HCT116 (cell line): ENCODE data around the gene JAG1. TPM values are rescaled to one million over a fixed set of nuclear protein-coding genes. Genes with fewer than 3 reads are reported as not detected.

ENCODE experiments used
- ATAC-seq: fragments of 200-7000 bp; cut with Tn5 transposase; 2 replicates; pipeline ENCODE4 v1.9.1; 2020; ENCODE audit warnings: mild to moderate bottlenecking, moderate library complexity
- BruUV-seq: library from RNA; stranded (reverse); fragments of 400-500 nt; replicated peaks from 2 replicates; lab custom pipeline; 2021; lab: Mats Ljungman, UMichigan
- CTCF ChIA-PET: fragments of 300-600 bp; sonication (Branson Sonifier 250); formaldehyde crosslinking; loops from one replicate; lab custom pipeline; 2021; ENCODE audit warnings: antibody characterized with exemption; lab: Charles Lee
- POLR2A ChIA-PET: fragments of 300-600, 350-600 bp; sonication (Branson Sonifier 250); formaldehyde crosslinking; loops from one replicate; lab custom pipeline; 2021; ENCODE audit warnings: antibody characterized with exemption; lab: Charles Lee
- RAD21 ChIA-PET, 2 experiments: fragments of 300-600 bp; sonication (Branson Sonifier 250); formaldehyde crosslinking; loops; one replicate each; lab custom pipeline; 2023; ENCODE audit warnings: low total read pairs in 2 of 2; ENCODE audit not compliant: uncharacterized antibody in 2 of 2, unreplicated experiment in 2 of 2, low non-redundant PET in 1 of 2; lab: Charles Lee
- DNase-seq: peaks from one replicate; pipeline ENCODE4 v3.0.0-alpha.2; 2010; ENCODE audit warnings: low read depth, low spot score
- H2AFZ ChIP-seq: fragments of 200-600 bp; shearing (Covaris generic), sonication (generic); 2 replicates; pipeline ENCODE4 v1.6.1; 2017; ENCODE audit warnings: low read depth, mixed run types, mixed read lengths, antibody characterized with exemption, low read length; ENCODE audit not compliant: poor library complexity, severe bottlenecking
- H3K27ac ChIP-seq: 2 replicates; pipeline ENCODE4 v1.5.1; 2012; ENCODE audit warnings: low read depth, low read length
- H3K27me3 ChIP-seq: fragments of 200-600 bp; sonication (generic); 2 replicates; pipeline ENCODE4 v1.6.1; 2016; ENCODE audit warnings: mixed run types, low read length, mixed read lengths; ENCODE audit not compliant: insufficient read depth
- H3K36me3 ChIP-seq, 2 experiments: fragments of 200-500 bp in 1 of 2; fragments of 200-600 bp in 1 of 2; sonication (Bioruptor generic) in 1 of 2; sonication (generic) in 1 of 2; 2 replicates each; pipeline versions ENCODE4 v1.5.1 to v1.6.1; 2014 to 2016; ENCODE audit warnings: low read length in 2 of 2, inconsistent platforms in 1 of 2, mixed read lengths in 1 of 2, mixed run types in 1 of 2; ENCODE audit not compliant: insufficient read depth in 2 of 2, control insufficient read depth in 1 of 2
- H3K4me1 ChIP-seq, 2 experiments: fragments of 200-600 bp in 1 of 2; sonication (generic) in 1 of 2; 2 replicates each; pipeline versions ENCODE4 v1.5.1 to v1.6.1; 2012 to 2017; ENCODE audit warnings: low read length in 2 of 2, inconsistent platforms in 1 of 2, mild to moderate bottlenecking in 1 of 2, mixed read lengths in 1 of 2, mixed run types in 1 of 2, moderate library complexity in 1 of 2; ENCODE audit not compliant: insufficient read depth in 2 of 2, control insufficient read depth in 1 of 2
- H3K4me2 ChIP-seq: fragments of 200-600 bp; sonication (generic); 2 replicates; pipeline ENCODE4 v1.6.1; 2017; ENCODE audit warnings: mixed run types, low read length, mixed read lengths
- H3K4me3 ChIP-seq, 2 experiments: fragments of 200-600 bp in 1 of 2; sonication (generic) in 1 of 2; replicated peaks in 1 of 2; 2 replicates each; pipeline ENCODE4 v1.5.1; 2011 to 2016; ENCODE audit warnings: low read length in 2 of 2, control low read depth in 1 of 2, low read depth in 1 of 2, mild to moderate bottlenecking in 1 of 2, mixed read lengths in 1 of 2, mixed run types in 1 of 2
- H3K79me2 ChIP-seq: fragments of 200-600 bp; sonication (generic); 2 replicates; pipeline ENCODE4 v1.6.1; 2017; ENCODE audit warnings: mild to moderate bottlenecking, mixed run types, low read length, moderate library complexity, mixed read lengths; ENCODE audit not compliant: insufficient read depth
- H3K9ac ChIP-seq: fragments of 200-600 bp; sonication (generic); 2 replicates; pipeline ENCODE4 v1.6.1; 2016; ENCODE audit warnings: low read length, mixed read lengths
- H3K9me2 ChIP-seq: fragments of 200-600 bp; sonication (generic), shearing (Covaris generic); 2 replicates; pipeline ENCODE4 v1.6.1; 2017; ENCODE audit warnings: mixed run types, mild to moderate bottlenecking, moderate library complexity; ENCODE audit not compliant: insufficient read depth
- H3K9me3 ChIP-seq, 2 experiments: fragments of 200-500 bp in 1 of 2; fragments of 200-600 bp in 1 of 2; sonication (Bioruptor generic) in 1 of 2; sonication (generic) in 1 of 2; 2 replicates each; pipeline ENCODE4 v1.6.1; 2014 to 2017; ENCODE audit warnings: low read length in 2 of 2, mixed read lengths in 2 of 2, inconsistent platforms in 1 of 2, low read depth in 1 of 2, mild to moderate bottlenecking in 1 of 2, mixed run types in 1 of 2, moderate library complexity in 1 of 2; ENCODE audit not compliant: control insufficient read depth in 1 of 2, insufficient read depth in 1 of 2
- H4K20me1 ChIP-seq: fragments of 200-600 bp; sonication (generic), shearing (Covaris generic); 2 replicates; pipeline ENCODE4 v1.6.1; 2017; ENCODE audit warnings: mixed run types, mild to moderate bottlenecking, moderate library complexity; ENCODE audit not compliant: insufficient read depth
- CBX3 ChIP-seq: IDR thresholded peaks from 2 replicates; pipeline ENCODE4 v1.6.1; 2012; ENCODE audit warnings: low read depth
- CEBPB ChIP-seq: IDR thresholded peaks from 2 replicates; pipeline ENCODE4 v1.6.1; 2012; ENCODE audit warnings: low read depth
- ELF1 ChIP-seq: IDR thresholded peaks from 2 replicates; pipeline ENCODE4 v1.6.1; 2012; ENCODE audit warnings: low read depth, borderline replicate concordance
- EZH2 ChIP-seq: fragments of 200-600 bp; sonication (generic); IDR thresholded peaks from 2 replicates; pipeline ENCODE4 v1.6.1; 2017; ENCODE audit warnings: antibody characterized with exemption, mixed run types
- EZH2phosphoT487 ChIP-seq: fragments of 200-600 bp; IDR thresholded peaks from 2 replicates; pipeline ENCODE4 v1.6.1; 2018; ENCODE audit warnings: antibody characterized with exemption, borderline replicate concordance
- JUND ChIP-seq: IDR thresholded peaks from 2 replicates; pipeline ENCODE4 v1.6.1; 2012
- POLR2A ChIP-seq: IDR thresholded peaks from 2 replicates; pipeline ENCODE4 v1.7.0; 2011; ENCODE audit warnings: borderline replicate concordance; ENCODE audit not compliant: insufficient read depth, insufficient read length; ENCODE audit errors: extremely low read depth
- POLR2AphosphoS5 ChIP-seq: IDR thresholded peaks from 2 replicates; pipeline ENCODE4 v1.6.1; 2011; ENCODE audit warnings: mild to moderate bottlenecking, low read depth, low read length, moderate library complexity
- RAD21 ChIP-seq: IDR thresholded peaks from 2 replicates; pipeline ENCODE4 v1.6.1; 2012; ENCODE audit warnings: low read depth, mild to moderate bottlenecking
- SIN3A ChIP-seq: IDR thresholded peaks from 2 replicates; pipeline ENCODE4 v1.6.1; 2012; ENCODE audit warnings: low read depth
- SP1 ChIP-seq: IDR thresholded peaks from 2 replicates; pipeline ENCODE4 v1.6.1; 2012; ENCODE audit warnings: low read depth
- SRF ChIP-seq: IDR thresholded peaks from 2 replicates; pipeline ENCODE4 v1.6.1; 2012; ENCODE audit warnings: low read depth
- TCF7L2 ChIP-seq: IDR thresholded peaks from 2 replicates; pipeline ENCODE4 v1.7.0; 2011; ENCODE audit warnings: borderline replicate concordance, inconsistent platforms; ENCODE audit not compliant: insufficient read depth, insufficient read length; ENCODE audit errors: extremely low read depth
- ZFX ChIP-seq: fragments of 450-650 bp; IDR thresholded peaks from 2 replicates; pipeline ENCODE4 v1.6.1; 2017
- ZNF274 ChIP-seq: fragments of 200-500 bp; sonication (Bioruptor generic); IDR thresholded peaks from 2 replicates; pipeline ENCODE4 v1.6.1; 2014; ENCODE audit warnings: mild to moderate bottlenecking, low read depth, low read length, inconsistent platforms
- intact Hi-C: fragments of 100-400 bp; cut with micrococcal nuclease; formaldehyde crosslinking; loops from 2 replicates; pipeline ENCODE4 v1.10.0; 2022
- total RNA-seq: library from RNA; stranded (reverse); gene quantifications from one replicate; pipeline ENCODE4 v1.2.1, GENCODE V29; 2021; ENCODE audit not compliant: unreplicated experiment
- TF ChIP-seq, protein P1 (sequence below), 3 experiments: fragments of 200-600 bp in 1 of 3; sonication (generic) in 1 of 3; IDR thresholded peaks in 2 of 3; conservative IDR thresholded peaks in 1 of 3; 2 replicates each; pipeline ENCODE4 v1.5.1; 2012 to 2017; ENCODE audit warnings: low read depth in 2 of 3, low read length in 2 of 3, antibody characterized with exemption in 1 of 3, borderline replicate concordance in 1 of 3, control low read depth in 1 of 3, mild to moderate bottlenecking in 1 of 3, mixed read lengths in 1 of 3, mixed run types in 1 of 3, moderate library complexity in 1 of 3; ENCODE audit not compliant: insufficient read depth in 1 of 3
- TF ChIP-seq, protein P2 (sequence below): IDR thresholded peaks from 2 replicates; pipeline ENCODE4 v1.6.1; 2011; ENCODE audit warnings: mild to moderate bottlenecking, low read length, moderate library complexity; ENCODE audit not compliant: insufficient replicate concordance; ENCODE audit errors: extremely low read depth
- TF ChIP-seq, protein P3 (sequence below): IDR thresholded peaks from 2 replicates; pipeline ENCODE4 v1.6.1; 2012
- TF ChIP-seq, protein P4 (sequence below): IDR thresholded peaks from 2 replicates; pipeline ENCODE4 v1.6.1; 2012; ENCODE audit warnings: low read depth
- TF ChIP-seq, protein P5 (sequence below): IDR thresholded peaks from 2 replicates; pipeline ENCODE4 v1.6.1; 2012

The JAG1 gene
- total RNA-seq, 1 experiment from 2014 or later: 31.9 TPM

DNA sequence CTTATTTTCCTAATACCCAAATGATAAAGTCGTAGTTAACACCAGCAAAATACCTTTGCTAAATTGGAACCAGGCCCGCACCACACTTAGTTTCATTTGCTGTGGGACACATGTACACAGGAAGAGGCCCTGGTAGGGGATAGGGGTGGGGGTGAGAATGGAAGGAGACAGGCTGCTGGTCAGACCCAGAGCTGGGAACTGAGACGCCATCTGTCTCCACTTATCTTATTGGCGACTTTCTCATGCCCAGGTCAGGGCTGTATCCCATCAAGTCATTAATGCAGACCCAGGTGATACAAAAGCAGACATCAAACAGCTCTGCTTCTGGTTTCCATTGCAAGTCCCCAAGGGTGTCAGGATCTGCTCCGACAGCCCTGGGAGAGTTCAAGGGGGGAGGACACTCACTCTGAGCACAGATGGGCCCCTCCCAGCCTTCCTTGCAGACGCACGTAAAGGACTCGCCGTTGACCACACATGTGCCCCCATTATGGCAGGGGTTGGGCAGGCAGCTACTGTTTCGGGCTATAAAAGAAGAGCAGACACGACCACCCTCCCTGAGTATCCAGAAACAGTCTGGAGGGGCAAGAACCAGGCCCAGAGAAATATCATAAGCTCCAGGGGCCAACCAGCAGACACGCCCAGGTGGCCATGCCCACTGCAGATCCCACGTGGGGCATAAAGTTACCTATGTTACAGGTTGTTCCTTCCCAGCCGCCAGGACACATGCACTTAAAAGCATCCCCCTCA, 29.2 kb downstream of the JAG1 start:
- no peak overlapping the region for H2AFZ ChIP-seq
- no peak overlapping the region for H3K4me2 ChIP-seq
- no peaks in the 10 kb centered on the region for H3K4me1 ChIP-seq
- no peaks in the 10 kb centered on the region for H3K27me3 ChIP-seq
- H3K9ac ChIP-seq: no peak overlapping the region
- no peaks in the 10 kb centered on the region for H3K9me3 ChIP-seq
- H3K27ac ChIP-seq: no peak overlapping the region
- ATAC-seq (no peak), DNase-seq (no peak)
- H4K20me1 ChIP-seq: no peaks in the 10 kb centered on the region
- no peaks in the 10 kb centered on the region for H3K9me2 ChIP-seq
- no peaks in the 10 kb centered on the region for H3K79me2 ChIP-seq
- RAD21 ChIA-PET: no interaction called here
- TF ChIP-seq CEBPB: no peak
- no peak for TF ChIP-seq EZH2
- TF ChIP-seq RAD21: no peak
- no peak for TF ChIP-seq SIN3A
- TF ChIP-seq, protein P1, sequence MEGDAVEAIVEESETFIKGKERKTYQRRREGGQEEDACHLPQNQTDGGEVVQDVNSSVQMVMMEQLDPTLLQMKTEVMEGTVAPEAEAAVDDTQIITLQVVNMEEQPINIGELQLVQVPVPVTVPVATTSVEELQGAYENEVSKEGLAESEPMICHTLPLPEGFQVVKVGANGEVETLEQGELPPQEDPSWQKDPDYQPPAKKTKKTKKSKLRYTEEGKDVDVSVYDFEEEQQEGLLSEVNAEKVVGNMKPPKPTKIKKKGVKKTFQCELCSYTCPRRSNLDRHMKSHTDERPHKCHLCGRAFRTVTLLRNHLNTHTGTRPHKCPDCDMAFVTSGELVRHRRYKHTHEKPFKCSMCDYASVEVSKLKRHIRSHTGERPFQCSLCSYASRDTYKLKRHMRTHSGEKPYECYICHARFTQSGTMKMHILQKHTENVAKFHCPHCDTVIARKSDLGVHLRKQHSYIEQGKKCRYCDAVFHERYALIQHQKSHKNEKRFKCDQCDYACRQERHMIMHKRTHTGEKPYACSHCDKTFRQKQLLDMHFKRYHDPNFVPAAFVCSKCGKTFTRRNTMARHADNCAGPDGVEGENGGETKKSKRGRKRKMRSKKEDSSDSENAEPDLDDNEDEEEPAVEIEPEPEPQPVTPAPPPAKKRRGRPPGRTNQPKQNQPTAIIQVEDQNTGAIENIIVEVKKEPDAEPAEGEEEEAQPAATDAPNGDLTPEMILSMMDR (IDR thresholded peaks at IDR 0.05 in 2 of 3, conservative IDR thresholded peaks at IDR 0.05 in 1 of 3; ENCODE audit: borderline replicate concordance in 1 of 3, insufficient read depth in 1 of 3, low read depth in 2 of 3, low read length in 2 of 3): no peak
- TF ChIP-seq, protein P2, sequence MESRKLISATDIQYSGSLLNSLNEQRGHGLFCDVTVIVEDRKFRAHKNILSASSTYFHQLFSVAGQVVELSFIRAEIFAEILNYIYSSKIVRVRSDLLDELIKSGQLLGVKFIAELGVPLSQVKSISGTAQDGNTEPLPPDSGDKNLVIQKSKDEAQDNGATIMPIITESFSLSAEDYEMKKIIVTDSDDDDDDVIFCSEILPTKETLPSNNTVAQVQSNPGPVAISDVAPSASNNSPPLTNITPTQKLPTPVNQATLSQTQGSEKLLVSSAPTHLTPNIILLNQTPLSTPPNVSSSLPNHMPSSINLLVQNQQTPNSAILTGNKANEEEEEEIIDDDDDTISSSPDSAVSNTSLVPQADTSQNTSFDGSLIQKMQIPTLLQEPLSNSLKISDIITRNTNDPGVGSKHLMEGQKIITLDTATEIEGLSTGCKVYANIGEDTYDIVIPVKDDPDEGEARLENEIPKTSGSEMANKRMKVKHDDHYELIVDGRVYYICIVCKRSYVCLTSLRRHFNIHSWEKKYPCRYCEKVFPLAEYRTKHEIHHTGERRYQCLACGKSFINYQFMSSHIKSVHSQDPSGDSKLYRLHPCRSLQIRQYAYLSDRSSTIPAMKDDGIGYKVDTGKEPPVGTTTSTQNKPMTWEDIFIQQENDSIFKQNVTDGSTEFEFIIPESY: no peak
- TF ChIP-seq, protein P3, sequence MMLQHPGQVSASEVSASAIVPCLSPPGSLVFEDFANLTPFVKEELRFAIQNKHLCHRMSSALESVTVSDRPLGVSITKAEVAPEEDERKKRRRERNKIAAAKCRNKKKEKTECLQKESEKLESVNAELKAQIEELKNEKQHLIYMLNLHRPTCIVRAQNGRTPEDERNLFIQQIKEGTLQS: no peak
- TF ChIP-seq, protein P4, sequence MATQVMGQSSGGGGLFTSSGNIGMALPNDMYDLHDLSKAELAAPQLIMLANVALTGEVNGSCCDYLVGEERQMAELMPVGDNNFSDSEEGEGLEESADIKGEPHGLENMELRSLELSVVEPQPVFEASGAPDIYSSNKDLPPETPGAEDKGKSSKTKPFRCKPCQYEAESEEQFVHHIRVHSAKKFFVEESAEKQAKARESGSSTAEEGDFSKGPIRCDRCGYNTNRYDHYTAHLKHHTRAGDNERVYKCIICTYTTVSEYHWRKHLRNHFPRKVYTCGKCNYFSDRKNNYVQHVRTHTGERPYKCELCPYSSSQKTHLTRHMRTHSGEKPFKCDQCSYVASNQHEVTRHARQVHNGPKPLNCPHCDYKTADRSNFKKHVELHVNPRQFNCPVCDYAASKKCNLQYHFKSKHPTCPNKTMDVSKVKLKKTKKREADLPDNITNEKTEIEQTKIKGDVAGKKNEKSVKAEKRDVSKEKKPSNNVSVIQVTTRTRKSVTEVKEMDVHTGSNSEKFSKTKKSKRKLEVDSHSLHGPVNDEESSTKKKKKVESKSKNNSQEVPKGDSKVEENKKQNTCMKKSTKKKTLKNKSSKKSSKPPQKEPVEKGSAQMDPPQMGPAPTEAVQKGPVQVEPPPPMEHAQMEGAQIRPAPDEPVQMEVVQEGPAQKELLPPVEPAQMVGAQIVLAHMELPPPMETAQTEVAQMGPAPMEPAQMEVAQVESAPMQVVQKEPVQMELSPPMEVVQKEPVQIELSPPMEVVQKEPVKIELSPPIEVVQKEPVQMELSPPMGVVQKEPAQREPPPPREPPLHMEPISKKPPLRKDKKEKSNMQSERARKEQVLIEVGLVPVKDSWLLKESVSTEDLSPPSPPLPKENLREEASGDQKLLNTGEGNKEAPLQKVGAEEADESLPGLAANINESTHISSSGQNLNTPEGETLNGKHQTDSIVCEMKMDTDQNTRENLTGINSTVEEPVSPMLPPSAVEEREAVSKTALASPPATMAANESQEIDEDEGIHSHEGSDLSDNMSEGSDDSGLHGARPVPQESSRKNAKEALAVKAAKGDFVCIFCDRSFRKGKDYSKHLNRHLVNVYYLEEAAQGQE: no peak
- TF ChIP-seq, protein P5, sequence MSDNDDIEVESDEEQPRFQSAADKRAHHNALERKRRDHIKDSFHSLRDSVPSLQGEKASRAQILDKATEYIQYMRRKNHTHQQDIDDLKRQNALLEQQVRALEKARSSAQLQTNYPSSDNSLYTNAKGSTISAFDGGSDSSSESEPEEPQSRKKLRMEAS: no peak
- TF ChIP-seq TCF7L2: no peak
- TF ChIP-seq CBX3: no peak
- TF ChIP-seq ELF1: no peak
- no peak for TF ChIP-seq POLR2A
- no peak for TF ChIP-seq POLR2AphosphoS5
- no peak for TF ChIP-seq JUND
- TF ChIP-seq SRF: no peak
- TF ChIP-seq EZH2phosphoT487: no peak
- TF ChIP-seq ZFX: no peak
- no peak for TF ChIP-seq SP1
- TF ChIP-seq ZNF274: no peak
- peaks cover 46 to 90% of the 10 kb centered on the region in 2 experiments; a peak in 3 of 4 replicates for H3K36me3 ChIP-seq
- POLR2A ChIA-PET: interaction anchor here (1.4 kb wide), 1 partner anchor 8 kb away, joined by 3 read pairs; no protein-coding TSS in a partner anchor
- H3K4me3 ChIP-seq: no peak overlapping the region
- intact Hi-C loops: loop anchor here (10.0 kb wide), 1 partner anchor 90 kb away; no protein-coding TSS in a partner anchor
- CTCF ChIA-PET: no interaction called here
- BruUV-seq: no TSS peak
